Measurements from ENCODE around the gene PCSK1N. TPM values are rescaled to one million over a fixed set of nuclear protein-coding genes. Genes with fewer than 3 reads are reported as not detected.

Gene PCSK1N
- total and polyA plus RNA-seq, 2 of the 13 experiments (the other 11 are each of a cell fraction or from before 2014, with no cell fraction given), result 4.5 to 14.0 TPM

GRCh38 chrX:48801280-48802088 is 33.9 kb downstream of the PCSK1N start, which contains the start of gene HDAC6 (continued):
- TF ChIP-seq ZNF281 (CRISPR knock-in tag; IDR thresholded peaks at IDR 0.05; ENCODE audit: borderline replicate concordance) (no peak), ZNF850 (CRISPR knock-in tag; conservative IDR thresholded peaks at IDR 0.05) (no peak), EEA1 (CRISPR knock-in tag; IDR thresholded peaks at IDR 0.05; ENCODE audit: borderline replicate concordance) (no peak), HMG20A (CRISPR knock-in tag; IDR thresholded peaks at IDR 0.05; ENCODE audit: borderline replicate concordance) (no peak), PPARG (CRISPR knock-in tag; conservative IDR thresholded peaks at IDR 0.05) (no peak), FOXK2 (IDR thresholded peaks at IDR 0.05) (no peak), ZNF10 (CRISPR knock-in tag; IDR thresholded peaks at IDR 0.05; ENCODE audit: borderline replicate concordance, low read depth) (no peak), ZNF569 (CRISPR knock-in tag; IDR thresholded peaks at IDR 0.05; ENCODE audit: borderline replicate concordance) (no peak), ZNF768 (CRISPR knock-in tag; IDR thresholded peaks at IDR 0.05) (no peak), ZNF317 (CRISPR knock-in tag; IDR thresholded peaks at IDR 0.05) (0 out of 2 replicates have a peak, but pooled peaks have one; percentile 22), ZFP62 (CRISPR knock-in tag; IDR thresholded peaks at IDR 0.05) (no peak), PHF21A (CRISPR knock-in tag; IDR thresholded peaks at IDR 0.05) (peak; percentile 67; the same call in 1 of the 2 replicates), RORA (CRISPR knock-in tag; IDR thresholded peaks at IDR 0.05) (no peak), IRF9 (CRISPR knock-in tag; IDR thresholded peaks at IDR 0.05; ENCODE audit: borderline replicate concordance) (no peak), ZNF576 (CRISPR knock-in tag; IDR thresholded peaks at IDR 0.05) (no peak), KLF13 (CRISPR knock-in tag; IDR thresholded peaks at IDR 0.05) (no peak), TCF7 (IDR thresholded peaks at IDR 0.05; ENCODE audit: low read depth) (no peak), NRL (CRISPR knock-in tag; IDR thresholded peaks at IDR 0.05; ENCODE audit: borderline replicate concordance) (no peak), ZNF253 (CRISPR knock-in tag; IDR thresholded peaks at IDR 0.05; ENCODE audit: borderline replicate concordance) (no peak), CHD2 (IDR thresholded peaks at IDR 0.05; ENCODE audit: low read depth, low read length) (peak; percentile 94), CHD4 (IDR thresholded peaks at IDR 0.05; ENCODE audit: borderline replicate concordance, low read length) (no peak), MYC (CRISPR knock-in tag; IDR thresholded peaks at IDR 0.05; ENCODE audit: borderline replicate concordance) (no peak; the same call in 1 of the 2 replicates), ZNF761 (CRISPR knock-in tag; conservative IDR thresholded peaks at IDR 0.05) (no peak), KDM5B (CRISPR knock-in tag; IDR thresholded peaks at IDR 0.05; ENCODE audit: borderline replicate concordance) (peak; percentile 71; the same call in 1 of the 2 replicates), NFRKB (IDR thresholded peaks at IDR 0.05) (no peak), ZNF724P (CRISPR knock-in tag; IDR thresholded peaks at IDR 0.05; ENCODE audit: borderline replicate concordance) (no peak), SRSF1 (optimal IDR thresholded peaks at IDR 0.05; ENCODE audit: low read depth, low read length) (no peak), FOXK1 (CRISPR knock-in tag; IDR thresholded peaks at IDR 0.05; ENCODE audit: borderline replicate concordance, low read depth) (no peak)
